KBM-7 (cell line): Measurements from ENCODE around the gene BCL2L2.
A peak's percentile ranks its signal among the peaks of the same experiment; 100 is the strongest.

ENCODE experiments used
- DNase-seq: peaks from one replicate; pipeline ENCODE4 v3.0.0-alpha.2; 2015
- in situ Hi-C: fragments of 300-500 bp; cut with MboI; formaldehyde crosslinking; loops from 2 replicates; pipeline ENCODE4 v1.14.3; 2020; ENCODE audit warnings: low sequenced_read_pairs, low pct_unique_long_range_greater_than_20kb, mixed read lengths

The BCL2L2 gene

DNA sequence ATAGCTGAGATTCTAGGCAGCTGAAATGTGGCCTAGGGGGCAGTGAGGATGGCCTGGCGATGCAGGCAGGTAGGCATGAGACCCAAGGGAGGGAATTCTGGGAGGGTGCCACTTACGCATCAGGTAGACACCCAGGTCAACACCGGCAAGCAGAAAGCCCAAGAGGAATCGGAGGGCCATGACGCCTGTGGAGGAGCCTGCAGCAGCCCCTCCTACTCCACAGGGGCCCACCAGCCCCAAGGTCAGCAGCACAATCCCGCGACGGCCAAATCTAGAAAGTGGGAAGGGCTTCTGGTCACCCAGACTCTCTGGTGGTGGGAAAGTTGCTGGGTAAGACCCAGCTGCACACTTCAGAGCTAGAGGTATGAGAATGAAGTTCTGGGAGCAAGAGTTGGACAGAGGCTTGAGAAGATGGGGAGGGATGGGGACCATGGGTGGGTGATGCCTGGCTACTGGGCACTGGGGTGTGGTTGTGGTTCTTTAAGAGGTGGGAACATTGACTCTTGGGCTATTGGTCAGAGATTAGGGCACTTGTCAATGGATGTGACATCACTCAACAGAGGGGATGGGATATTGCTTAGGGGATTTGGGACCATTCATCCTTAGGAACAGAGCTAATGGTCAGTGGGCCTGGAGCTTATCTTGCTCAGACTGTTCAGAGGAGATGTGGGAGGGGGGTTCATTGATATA lies 42.7 kb downstream of the BCL2L2 start:
- in situ Hi-C loops, result no loop called here
- DNase-seq, result no peak

DNA sequence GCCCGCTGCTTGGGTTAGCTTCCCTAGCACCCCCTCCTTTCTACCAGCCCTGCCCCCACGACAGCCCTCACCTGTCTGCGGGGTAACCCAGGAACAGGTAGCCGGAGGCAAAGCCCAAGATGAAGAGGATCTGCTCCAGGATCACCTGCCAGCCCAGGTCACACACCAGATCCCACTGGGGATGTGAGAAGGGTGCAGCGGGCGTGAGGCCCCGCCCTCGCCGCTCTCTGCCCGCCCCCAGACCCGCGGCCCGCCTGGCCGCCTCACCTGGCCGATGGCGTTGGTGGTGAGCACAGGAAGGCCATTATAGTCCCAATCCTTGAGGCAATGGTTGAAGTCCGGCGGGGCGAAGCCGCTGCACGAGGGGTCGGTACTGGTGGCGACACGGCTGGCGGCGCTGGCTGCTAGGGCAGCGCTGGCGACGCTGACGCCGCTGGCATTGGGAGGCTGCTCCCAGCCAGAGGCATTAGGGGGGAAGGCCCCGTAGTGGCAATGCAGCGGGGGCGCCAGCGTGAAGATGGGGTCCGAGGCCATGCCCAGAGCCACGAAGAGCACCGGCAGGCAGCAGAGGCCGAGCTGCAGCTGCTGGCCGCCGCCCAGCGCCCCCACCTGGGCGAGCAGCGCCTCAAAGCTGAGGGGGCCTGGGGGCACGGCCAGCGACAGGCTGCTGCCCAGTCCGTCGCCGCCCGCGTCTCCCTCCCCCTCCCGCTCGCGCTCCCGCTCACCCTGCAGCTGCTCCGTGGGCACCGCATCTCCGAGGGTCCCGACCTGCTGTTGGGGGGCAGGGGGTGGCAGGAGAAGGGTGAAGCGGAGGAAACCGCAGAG lies 45.3 kb downstream of the BCL2L2 start:
- no peak for DNase-seq

GRCh38 chr14:23352506-23353432 lies 46.1 kb downstream of the BCL2L2 start, which contains the start of gene SLC22A17:
Gene SLC22A17, minus strand, starts transcription at chr14:23352887.
- in situ Hi-C loops, result no loop called here
- peak; percentile 30 for DNase-seq

More for the DNA sequence above, 45.3 kb downstream of the BCL2L2 start:
- in situ Hi-C loops, result no loop called here

DNA sequence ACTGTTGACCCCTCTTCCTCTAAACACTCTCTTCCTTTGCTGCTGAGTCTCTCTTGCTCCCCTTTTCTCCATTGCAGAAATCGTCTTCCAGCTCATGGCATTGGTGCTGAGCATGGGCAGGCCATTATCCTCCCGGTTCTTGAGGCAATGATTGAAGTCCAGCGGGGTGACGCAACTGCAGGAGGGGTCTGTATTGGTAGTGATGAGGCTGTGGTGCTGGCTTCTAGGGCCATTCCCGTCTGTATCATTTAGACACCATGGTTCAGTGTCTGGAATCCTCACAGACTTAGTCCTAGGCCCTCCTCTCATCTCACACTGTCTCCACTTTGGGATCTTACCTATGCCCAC lies 46.8 kb downstream of the BCL2L2 start:
- no peak for DNase-seq
- in situ Hi-C loops, result no loop called here

- in situ Hi-C loops, result no loop called here
- no peak for DNase-seq
Observed at GRCh38 chr14:23354990-23355389, 48.4 kb downstream of the BCL2L2 start.

GRCh38 chr14:23355871-23356435 lies 49.3 kb downstream of the BCL2L2 start:
- DNase-seq, result no peak
- in situ Hi-C loops, result no loop called here

GRCh38 chr14:23356662-23357061 lies 50.0 kb downstream of the BCL2L2 start:
- in situ Hi-C loops, result no loop called here
- DNase-seq, result no peak

GRCh38 chr14:23357261-23357660 lies 50.6 kb downstream of the BCL2L2 start:
- no peak for DNase-seq
- in situ Hi-C loops, result no loop called here

DNA sequence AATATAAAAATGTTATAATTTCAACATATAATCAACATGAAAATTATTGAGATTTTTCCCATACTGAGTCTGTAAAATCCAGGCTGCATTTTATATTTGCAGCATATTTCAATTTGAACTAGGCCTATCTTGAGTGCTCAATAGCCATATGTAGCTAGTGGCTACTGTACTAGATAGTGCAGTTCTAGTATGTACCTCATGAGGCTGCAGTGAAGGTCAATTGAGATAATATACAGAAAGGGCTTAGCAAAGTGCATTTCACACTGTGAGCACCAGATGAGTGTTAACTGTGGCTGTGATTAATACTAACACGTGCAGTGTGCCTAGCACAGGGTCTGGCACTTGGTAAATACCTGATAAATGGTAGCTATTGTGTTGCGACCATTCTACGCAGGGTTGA lies 51.4 kb downstream of the BCL2L2 start:
- DNase-seq, result no peak
- in situ Hi-C loops, result no loop called here

- in situ Hi-C loops, result no loop called here
- no peak for DNase-seq
Observed at GRCh38 chr14:23358553-23359166, 52.0 kb downstream of the BCL2L2 start.

- in situ Hi-C loops, result no loop called here
- no peak for DNase-seq
Observed at GRCh38 chr14:23359167-23359626, 52.6 kb downstream of the BCL2L2 start.

GRCh38 chr14:23359722-23360447 lies 53.3 kb downstream of the BCL2L2 start:
- in situ Hi-C loops, result no loop called here
- DNase-seq, result no peak

DNA sequence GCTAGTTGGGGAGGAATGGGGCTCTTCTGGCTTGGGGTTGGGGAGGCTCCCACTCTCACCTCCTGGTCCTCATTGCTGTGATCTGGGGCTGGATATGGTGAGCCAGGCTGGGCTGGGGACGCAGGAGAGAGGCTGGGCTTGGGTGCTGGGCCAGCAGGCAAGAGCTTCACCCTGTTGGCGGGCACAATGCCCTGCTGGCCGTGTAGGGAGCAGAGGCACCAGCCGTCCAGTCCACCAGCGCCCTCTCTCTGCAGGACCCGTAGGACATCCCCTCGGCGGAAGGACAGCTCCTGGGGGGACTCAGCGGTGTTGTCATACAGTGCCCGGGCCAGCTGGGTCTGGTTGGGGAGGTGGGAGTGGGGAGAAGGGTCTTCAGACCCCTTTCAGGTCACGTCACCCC lies 53.9 kb downstream of the BCL2L2 start:
- in situ Hi-C loops, result no loop called here
- DNase-seq, result no peak

DNA sequence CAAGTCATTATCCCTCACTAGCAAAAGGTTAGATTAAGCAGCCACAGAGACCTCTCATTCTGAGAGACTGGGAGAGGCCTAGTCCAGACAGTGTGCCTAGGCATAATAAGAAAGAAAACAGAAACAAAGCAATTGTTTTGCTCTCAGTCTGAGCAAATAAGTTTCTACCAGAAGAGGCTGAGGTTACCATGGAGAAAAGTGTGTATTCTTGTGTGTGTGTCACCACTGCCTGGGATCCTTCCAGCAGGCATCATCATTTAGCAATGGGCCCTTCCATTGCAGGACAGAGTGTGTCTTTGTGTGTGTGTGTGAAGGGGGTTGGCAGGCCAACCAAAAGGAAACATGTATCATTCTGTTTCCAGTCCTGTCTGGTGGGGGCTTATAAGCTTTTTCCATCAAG lies 54.7 kb downstream of the BCL2L2 start:
- DNase-seq, result no peak
- in situ Hi-C loops, result no loop called here
